ENCODE results near the gene DACH2.

Gene DACH2

GRCh38 chrX:86329174-86329573, 180.9 kb downstream of the DACH2 start:
- DNase-seq, result no peak

- no peak for DNase-seq
These were observed 200.4 kb downstream of the DACH2 start for GRCh38 chrX:86348669-86349068.

GRCh38 chrX:86349115-86349514, 200.9 kb downstream of the DACH2 start:
- no peak for DNase-seq

- DNase-seq, result no peak
These were observed 221.8 kb downstream of the DACH2 start for GRCh38 chrX:86369847-86370630.

GRCh38 chrX:86370927-86371326, 222.7 kb downstream of the DACH2 start:
- DNase-seq, result no peak

GRCh38 chrX:86379209-86379608, 231.0 kb downstream of the DACH2 start:
- no peak for DNase-seq

- no peak for DNase-seq
These were observed 235.7 kb downstream of the DACH2 start for GRCh38 chrX:86383681-86384540.

- DNase-seq, result no peak
These were observed 259.1 kb downstream of the DACH2 start for GRCh38 chrX:86407371-86407770.

GRCh38 chrX:86421771-86422170, 273.5 kb downstream of the DACH2 start:
- no peak for DNase-seq

- no peak for DNase-seq
These were observed 287.9 kb downstream of the DACH2 start for GRCh38 chrX:86436116-86436515.

- no peak for DNase-seq
These were observed 307.2 kb downstream of the DACH2 start for GRCh38 chrX:86455495-86455894.

GRCh38 chrX:86460760-86461159, 312.5 kb downstream of the DACH2 start:
- no peak for DNase-seq

- DNase-seq, result no peak
These were observed 356.0 kb downstream of the DACH2 start for GRCh38 chrX:86504297-86504696.

GRCh38 chrX:86507331-86507730, 359.1 kb downstream of the DACH2 start:
- DNase-seq, result no peak

- DNase-seq, result no peak
These were observed 431.5 kb downstream of the DACH2 start for GRCh38 chrX:86579777-86580176.

GRCh38 chrX:86604607-86605006, 456.4 kb downstream of the DACH2 start:
- DNase-seq, result no peak

- DNase-seq, result no peak
These were observed 548.7 kb downstream of the DACH2 start for GRCh38 chrX:86696951-86697350.

- no peak for DNase-seq
These were observed 563.4 kb downstream of the DACH2 start for GRCh38 chrX:86711531-86712180.

GRCh38 chrX:86714441-86714840, 566.2 kb downstream of the DACH2 start:
- DNase-seq, result no peak

- DNase-seq, result no peak
These were observed 576.0 kb downstream of the DACH2 start for GRCh38 chrX:86724277-86724676.

GRCh38 chrX:86747091-86747490, 598.8 kb downstream of the DACH2 start:
- no peak for DNase-seq

- no peak for DNase-seq
These were observed 657.0 kb downstream of the DACH2 start for GRCh38 chrX:86805241-86805640.

- DNase-seq, result peak; percentile 13 to 24
These were observed 658.5 kb downstream of the DACH2 start for GRCh38 chrX:86806786-86807185.

- DNase-seq, result no peak
These were observed 661.4 kb downstream of the DACH2 start for GRCh38 chrX:86809651-86810050.

Data from AML-193 (cell line).